HG03457 (cell line): ENCODE measurements around the gene ZNF521.

Experiments
- ATAC-seq: cut with Tn5 transposase; IDR thresholded peaks from one replicate; pipeline ENCODE4 v1.9.1; 2021; ENCODE audit warnings: moderate number of reproducible peaks; ENCODE audit not compliant: unreplicated experiment

Gene ZNF521

DNA sequence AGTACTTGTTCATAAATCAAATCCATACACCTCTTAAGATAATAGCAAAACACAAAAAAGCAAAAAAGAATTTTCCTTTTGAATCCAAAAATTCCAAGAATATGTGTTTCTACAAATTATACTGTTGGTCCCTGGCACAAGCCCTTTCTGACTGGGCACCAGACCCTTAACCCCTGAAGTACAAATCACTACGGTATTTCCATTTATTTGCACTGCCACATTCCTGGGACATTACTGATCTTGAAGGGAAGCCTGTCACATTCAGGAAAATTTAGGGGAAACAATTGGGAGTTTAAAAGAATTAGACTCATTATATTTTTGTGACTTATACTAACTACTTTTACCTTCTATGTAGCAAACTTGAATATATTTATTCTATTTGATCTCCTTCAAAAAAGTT is 98.8 kb downstream of the ZNF521 start:
- ATAC-seq: no peak

GRCh38 chr18:25251068-25251467 is 100.9 kb downstream of the ZNF521 start:
- no peak for ATAC-seq

DNA sequence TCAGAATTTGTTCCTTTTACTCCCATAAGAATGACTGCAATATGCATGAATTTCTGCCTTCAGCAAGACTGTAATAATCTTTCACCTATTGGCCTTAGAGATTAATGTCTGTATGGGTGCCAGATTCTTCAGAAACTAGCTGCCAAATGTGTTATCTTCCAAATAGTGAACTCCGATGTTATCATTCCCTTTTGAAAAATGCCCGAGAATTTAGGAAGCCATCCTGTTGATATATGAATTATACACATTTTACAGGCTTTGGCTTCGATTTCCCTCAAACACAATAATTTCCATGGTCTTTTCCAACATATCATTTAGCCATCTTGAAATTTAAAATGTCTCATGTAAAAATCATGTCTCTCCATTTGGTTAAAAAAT is 101.5 kb downstream of the ZNF521 start:
- no peak for ATAC-seq

DNA sequence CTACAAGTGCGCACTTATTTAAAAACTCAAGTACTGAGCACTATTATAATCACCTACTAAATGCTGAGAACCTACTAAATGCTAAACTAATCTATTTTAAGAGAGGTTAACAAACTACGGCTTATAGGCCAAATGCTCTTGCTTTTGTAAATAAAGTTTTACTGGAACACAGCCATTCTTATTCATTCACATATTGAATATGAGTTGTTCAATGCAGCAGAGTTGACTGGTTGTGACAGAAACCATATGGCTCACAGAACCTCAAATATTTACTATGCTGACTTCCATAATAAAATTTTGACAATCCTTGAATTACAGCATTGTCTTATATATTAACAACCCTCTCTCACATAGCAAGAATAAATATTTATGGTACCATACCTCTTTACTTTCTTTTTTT is 103.2 kb downstream of the ZNF521 start:
- ATAC-seq: no peak

- ATAC-seq: no peak
These were observed 104.2 kb downstream of the ZNF521 start for GRCh38 chr18:25247725-25248124.

DNA sequence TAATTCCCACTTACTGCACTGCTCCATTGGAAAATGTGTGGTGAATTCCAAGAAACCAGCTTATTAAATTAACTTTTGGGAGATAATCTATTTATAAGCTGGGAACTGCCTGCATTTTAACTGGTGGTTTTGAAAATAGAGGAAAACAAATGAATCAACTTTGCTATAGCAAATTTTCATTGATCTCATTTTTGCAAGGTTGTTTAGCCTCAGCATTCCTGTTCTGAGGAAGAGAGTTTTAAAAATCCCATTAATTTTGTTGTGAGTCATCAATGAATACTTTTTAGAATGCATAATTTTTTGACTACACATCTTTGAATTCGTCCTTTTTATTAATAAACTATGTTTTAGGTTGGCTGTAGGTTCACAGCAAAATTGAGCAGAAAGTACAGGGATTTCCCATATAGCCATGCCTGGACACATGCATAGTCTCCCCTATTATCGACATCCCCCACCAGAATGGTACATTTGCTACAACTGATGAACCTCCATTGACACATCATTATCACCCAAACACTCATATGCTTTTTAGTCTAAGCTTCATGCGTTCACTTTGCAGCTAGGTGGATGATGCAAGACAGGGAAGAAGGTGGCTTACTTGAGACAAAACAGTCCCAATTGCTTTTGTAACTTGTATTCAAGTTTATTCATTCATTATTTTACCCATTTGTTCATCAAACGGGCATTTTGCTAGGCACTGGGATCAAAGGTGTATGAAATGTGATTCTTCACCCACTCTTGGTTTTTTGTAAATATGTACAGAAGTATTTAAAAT is 106.9 kb downstream of the ZNF521 start:
- ATAC-seq: no peak

DNA sequence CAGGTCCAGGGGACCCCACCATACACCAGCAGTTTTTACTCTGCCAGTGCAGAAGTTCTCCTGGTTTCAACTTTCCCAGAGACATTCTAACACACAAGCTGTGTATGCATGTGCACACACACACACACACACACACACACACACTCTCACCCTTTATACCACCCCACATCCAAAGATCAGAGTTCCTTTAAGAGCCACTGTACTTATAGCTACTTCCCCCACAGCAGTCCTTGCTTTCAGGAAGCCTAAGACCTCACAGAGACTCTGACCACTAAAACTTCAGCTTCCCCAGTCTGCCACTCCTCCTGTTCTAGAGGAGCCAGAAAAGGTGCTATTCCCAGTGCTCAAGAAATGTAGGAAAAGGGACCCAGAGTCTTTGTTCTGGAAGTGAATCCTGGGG is 107.8 kb downstream of the ZNF521 start:
- no peak for ATAC-seq

DNA sequence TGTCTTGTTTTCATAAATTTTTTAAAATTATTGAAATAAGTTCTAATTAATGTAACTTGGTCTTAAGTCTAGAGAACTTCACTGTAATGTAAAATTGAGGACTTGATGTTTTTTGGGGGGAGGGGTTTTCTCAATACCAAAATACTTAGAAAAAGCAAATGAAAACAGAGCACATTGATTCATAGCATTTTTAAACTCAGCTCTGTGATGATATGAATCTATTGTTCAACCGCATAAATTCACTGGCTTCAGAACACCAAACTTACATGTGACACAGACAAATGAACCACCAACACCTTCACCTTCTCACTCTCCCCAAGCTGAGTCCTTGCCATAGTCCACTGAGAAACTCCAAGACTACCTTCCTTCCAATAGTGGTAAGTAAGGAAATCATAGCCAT is 108.2 kb downstream of the ZNF521 start:
- ATAC-seq: no peak

DNA sequence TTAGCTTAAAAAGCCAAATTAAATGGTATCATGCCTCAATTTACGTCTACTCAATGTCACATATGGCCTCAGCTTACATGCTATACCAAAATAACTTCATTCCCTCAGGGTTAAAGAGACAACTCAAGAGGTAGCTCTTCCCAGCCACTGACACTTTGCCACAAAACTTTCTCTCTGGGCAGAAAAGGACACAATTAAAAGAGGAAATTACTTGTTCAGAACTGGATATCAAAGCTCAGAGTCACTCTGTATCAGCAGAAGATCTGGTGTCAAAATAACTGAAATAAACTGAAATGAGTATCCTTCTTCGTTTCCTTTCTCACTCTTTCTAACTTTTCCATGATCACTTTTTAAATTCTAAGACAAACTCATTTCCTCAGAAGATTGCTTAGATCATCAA is 108.7 kb downstream of the ZNF521 start:
- no peak for ATAC-seq

DNA sequence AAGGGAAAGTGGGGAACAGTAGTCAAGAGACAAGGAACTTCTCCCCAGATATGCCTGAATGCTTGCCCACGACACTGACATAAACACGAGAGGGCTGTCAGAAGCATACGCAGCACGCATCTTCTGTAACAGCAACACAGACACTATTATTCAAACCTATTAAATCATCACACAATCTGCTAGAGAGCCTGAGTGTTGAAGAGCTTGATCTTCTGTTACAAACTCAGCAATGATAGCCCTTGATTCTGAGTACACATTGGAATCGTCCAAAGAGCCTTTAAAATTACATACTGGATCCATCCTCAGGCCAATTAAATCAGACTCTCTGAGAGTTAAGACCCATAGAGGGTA is 111.6 kb downstream of the ZNF521 start:
- ATAC-seq: no peak

DNA sequence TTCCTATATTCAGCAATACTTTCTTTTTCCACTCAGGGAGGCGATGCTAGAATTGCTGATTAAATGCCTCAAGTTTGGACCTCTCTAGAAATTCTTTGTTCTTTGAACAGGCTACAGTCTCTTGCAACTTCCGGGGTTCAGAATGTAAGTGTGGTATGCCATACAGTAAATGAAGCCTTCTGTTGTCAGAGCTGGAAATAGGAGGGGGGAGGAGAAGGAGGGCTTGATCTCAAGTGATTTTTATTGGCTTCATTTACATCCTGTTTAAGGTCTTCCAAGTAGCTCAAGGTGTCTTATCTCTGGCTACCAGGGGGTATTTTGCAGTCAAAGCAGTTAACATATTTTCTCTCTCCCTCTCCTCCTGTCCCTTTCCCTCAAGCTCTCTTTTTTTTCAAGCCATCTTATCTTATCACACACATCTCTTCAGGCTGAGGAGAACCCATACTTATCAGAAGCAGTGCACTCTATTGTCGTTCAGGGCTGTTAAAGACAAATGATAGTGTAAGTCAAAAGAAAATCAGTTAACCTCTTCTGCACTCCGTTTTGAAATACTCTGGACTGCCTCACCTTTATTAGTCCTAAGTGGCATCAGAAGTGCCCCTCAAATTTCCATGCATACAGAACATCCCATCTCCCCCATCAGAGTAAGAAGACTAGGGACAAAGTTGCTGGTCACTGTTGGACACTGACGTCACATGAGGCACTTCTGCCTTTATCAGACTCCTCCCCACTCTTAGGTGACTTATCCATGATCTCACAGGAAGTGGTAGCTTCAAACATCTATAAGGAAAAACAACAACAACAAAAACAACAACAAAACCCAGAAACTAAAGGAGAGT is 112.2 kb downstream of the ZNF521 start:
- ATAC-seq: no peak

- no peak for ATAC-seq
These were observed 112.8 kb downstream of the ZNF521 start for GRCh38 chr18:25239151-25239550.

DNA sequence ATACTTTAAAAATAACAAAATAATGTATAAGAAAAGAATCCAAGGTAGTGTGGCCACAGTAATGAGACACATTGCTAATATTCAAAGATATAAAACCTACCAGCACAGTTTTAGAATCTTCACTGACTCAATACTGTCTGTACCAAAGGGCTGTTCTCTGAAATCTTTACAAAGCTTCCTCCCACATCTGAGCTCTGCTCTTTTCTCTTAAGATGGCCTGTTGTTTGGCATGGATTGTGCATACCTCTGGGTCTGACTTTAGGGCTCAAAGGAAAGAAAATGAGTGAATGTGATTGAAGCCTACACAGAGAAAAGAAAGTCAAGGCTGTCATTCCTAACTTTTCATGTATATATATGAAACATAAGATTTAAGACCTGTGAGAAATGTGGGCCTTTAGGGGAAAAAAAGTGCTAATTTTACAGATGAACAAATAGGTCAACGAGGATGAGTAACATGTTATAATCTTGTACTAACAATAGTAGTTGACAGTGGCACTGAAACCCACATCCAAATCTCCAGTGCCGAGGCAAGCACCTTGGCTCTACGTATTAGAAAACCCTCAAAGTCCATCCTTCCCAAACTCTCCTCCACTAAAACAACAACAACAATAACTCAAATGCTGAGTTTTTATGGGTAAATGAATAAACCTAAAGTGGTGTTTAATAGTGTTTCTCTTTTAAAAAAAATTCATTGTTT is 114.2 kb downstream of the ZNF521 start:
- ATAC-seq: no peak

DNA sequence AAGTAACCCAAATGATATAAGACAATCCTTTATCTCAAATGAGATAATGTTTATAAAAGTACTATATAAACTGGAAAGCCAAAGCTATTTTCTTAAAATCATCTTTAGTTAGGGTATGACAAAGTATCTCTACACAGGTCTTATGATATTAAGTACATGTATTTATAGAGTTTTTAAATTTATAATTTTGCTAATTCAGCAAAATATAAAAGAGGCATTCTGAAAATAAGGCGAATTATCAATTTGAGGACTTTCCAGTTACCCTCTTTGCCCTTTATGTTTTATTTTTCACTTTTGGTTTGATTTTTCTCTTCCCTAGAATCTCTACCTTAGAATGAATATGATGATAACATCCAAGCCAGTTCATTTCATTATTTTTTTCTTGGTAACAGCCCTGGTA is 115.2 kb downstream of the ZNF521 start:
- ATAC-seq: no peak

- no peak for ATAC-seq
These were observed 116.4 kb downstream of the ZNF521 start for GRCh38 chr18:25235401-25236042.

DNA sequence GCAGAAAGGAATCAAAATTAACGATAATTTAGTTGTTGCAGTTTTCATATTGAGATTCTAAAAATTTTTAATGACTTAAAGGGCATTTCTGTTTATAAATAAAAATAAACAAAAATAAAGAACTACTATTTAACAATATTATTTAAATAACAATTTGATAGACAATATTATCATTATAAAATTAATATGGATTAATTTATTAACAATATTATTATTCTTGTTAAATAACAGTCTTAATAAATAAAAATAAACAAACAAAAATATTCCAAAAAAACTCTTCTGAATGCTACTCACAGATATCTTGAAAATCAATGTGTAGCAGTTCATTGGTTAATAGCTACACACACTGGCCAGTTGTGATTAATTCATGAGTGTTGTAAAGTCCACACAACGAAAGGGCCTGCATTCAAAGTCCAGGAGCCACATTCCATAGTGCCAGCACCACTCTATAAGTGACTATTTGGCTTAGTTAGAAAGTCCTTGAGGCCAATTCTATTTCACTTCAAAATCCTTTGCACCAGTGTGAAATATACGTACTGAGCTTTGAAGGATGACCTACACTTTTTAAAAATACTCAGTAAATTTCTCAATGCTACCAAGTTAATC is 117.1 kb downstream of the ZNF521 start:
- ATAC-seq: no peak

DNA sequence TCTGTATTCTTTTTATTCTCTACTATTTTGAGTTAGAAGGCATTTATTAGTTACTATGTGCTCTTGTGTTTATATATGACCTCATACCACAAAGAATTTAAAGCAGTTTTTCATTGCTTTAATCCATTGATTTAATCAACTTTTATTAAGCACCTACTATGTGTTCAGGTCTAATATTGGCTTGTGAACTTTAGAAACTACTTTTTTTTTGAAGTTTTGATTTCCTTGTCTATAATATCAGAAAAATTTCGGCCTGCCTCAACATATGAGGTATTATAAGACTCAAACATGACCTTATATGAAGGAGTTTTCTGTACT is 117.7 kb downstream of the ZNF521 start:
- no peak for ATAC-seq

DNA sequence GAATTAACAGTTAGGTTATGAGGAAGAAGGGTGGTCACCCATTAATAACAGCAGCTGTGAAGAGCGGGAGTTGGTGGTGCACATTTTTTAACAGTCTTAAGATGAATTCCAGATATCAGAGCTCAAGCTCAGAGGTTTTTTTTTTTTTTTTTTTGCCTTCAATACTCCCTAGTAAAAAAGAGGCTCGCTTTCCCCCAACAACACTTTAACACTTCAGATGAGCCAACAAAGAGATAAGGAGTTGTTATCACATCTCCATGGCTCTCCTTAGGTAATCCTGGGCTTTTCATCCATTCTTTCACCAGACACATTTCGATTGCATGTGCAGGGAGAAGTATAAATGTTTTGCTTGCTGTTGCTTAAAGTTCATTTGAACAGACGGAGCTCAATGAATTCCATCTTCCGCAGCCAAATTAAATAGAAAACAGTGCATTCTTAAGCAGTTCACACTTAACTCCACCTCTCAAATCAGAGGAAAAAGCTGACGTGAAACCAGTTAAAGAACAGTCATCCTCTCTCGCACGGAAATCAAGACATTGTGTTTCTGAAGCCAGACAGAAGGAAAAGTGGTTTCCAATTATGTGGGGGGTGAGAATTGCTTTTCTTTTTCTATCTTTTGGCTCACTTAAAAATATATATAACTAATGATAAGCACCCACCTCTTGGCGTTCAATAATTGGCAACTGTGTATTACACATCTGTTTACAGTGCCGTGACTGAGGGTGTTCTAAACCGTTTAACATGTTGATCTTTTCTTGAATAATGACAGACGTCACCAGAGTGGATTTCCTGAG is 118.2 kb downstream of the ZNF521 start:
- no peak for ATAC-seq

DNA sequence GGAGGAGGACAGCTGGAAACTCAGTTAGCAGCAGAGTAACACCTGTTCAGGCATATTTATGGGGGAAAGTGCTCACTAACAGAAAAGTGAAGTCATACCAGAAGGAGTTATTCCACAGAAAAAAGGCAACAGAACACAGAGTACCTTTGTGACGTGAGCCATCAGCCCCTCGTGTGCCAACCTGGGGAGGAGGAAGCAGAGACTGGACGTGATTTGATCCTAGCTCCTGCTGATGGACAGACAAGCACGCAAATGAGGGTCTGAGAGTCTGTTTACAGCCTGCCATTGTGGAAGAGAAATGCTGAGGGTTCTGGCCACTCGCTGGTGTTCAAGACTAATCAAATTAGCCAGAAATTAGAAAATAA is 120.7 kb downstream of the ZNF521 start:
- ATAC-seq: no peak

DNA sequence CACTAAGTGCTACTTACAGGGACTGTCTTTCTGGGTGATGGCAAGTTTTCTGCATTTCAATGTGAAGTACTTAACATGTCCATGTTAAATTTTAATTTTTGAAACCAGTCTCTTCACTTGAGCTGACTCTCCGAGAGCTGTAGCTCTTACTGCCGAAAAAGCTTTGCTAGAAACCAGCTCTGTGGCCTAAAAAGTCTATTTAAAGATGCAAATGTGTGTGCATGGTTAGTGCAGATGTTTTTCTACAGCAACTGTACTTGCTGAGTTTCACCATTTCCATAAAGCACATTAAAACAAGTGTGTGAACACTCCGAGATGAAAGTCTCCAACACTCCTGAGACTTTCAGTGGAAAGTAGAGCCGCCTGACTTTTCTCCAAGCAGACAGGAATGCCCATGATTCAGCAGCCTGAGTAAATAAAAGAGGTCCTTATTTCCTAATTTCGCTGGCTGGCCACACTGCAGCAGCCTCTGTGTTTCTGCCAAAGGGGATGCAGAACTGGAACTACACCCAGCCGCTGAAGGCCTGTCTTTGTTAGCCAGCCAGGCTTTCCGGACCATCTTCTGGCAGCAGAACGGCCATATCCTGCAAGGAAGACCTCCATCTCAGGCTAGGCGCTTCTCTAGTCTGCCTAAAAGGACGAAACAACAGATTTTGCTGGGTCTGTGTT is 121.2 kb downstream of the ZNF521 start:
- no peak for ATAC-seq
